GM12891 (cell line): ENCODE data around the gene RBM19. TPM values are rescaled to one million over a fixed set of nuclear protein-coding genes. Genes with fewer than 3 reads are reported as not detected.

Experiments used
- DNase-seq: peaks from one replicate; pipeline ENCODE4 v3.0.0; 2011; ENCODE audit warnings: low spot score; ENCODE audit not compliant: insufficient read length
- FAIRE-seq: peaks from 2 replicates; lab custom pipeline; 2011; peaks lifted over from hg19 to GRCh38; lab: Jason Lieb, UNC
- PAX5 ChIP-seq: IDR thresholded peaks from 2 replicates; pipeline ENCODE4 v1.6.1; 2011; ENCODE audit warnings: low read length, moderate library complexity, mild to moderate bottlenecking; ENCODE audit not compliant: insufficient read depth, severe bottlenecking
- POLR2A ChIP-seq: IDR thresholded peaks from 2 replicates; pipeline ENCODE4 v1.6.1; 2011; ENCODE audit warnings: low read depth, low read length, control low read depth
- POLR2AphosphoS5 ChIP-seq: IDR thresholded peaks from 2 replicates; pipeline ENCODE4 v1.6.1; 2011; ENCODE audit warnings: low read depth, low read length, control low read depth
- POU2F2 ChIP-seq: IDR thresholded peaks from 2 replicates; pipeline ENCODE4 v1.6.1; 2011; ENCODE audit warnings: low read depth, mild to moderate bottlenecking, control low read depth, low read length, moderate library complexity
- SPI1 ChIP-seq: IDR thresholded peaks from 2 replicates; pipeline ENCODE4 v1.6.1; 2011; ENCODE audit warnings: low read depth, low read length, control low read depth
- TAF1 ChIP-seq: IDR thresholded peaks from 2 replicates; pipeline ENCODE4 v1.6.1; 2011; ENCODE audit warnings: low read depth, low read length, control low read depth
- polyA plus RNA-seq: library from polyadenylated mRNA; unstranded; fragments of >200 nt; gene quantifications from one replicate; pipeline ENCODE4 v1.2.1, GENCODE V29; 2012; ENCODE audit warnings: low read depth, missing spikeins, inconsistent platforms; ENCODE audit not compliant: missing spikeins

Gene RBM19
- 21.3 TPM for polyA plus RNA-seq

DNA sequence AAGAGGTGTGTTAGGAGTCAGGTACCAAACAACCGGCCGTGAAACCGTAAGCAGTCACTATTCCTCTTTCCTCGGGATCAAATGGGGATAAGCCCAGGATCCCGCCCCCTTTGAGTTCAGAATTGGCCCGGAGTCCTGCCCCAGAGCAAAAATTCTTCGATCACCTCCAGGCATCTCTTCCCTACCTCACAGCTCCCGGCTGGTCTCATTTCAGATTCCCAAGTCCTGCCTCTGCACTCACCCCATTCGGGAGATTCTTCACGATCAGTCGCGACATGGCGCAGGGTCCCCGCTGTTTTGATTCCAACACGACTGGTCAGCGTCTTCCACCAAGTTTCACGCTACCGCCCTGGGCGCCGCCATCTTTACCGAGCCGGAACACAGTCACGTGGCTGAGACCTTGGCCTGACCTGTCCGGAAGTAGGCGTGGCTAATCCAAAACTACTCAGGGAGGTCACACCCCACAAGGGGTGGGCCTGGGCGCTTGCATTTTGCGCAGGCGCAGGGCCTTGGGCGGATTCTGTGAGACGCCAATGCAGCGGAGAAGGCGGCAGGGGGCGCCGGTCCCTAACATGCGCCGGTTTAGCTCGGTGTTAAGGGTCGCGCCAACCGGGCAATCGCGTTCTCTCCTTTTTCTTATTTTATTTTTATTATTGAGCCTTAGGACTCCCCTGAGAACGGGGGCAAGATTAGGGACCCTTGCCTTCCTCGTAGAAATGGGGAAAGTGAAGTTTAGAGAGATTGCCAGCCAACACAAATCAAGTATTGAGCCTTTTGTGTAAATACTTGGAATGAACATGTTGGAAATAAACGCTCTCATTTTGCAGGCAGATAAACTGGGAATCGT is at the start of gene RBM19:
TSS of gene RBM19 (minus strand) at position 375 of the 847 bp plus-strand sequence. CDS start at position 277, 98 bp downstream.
- FAIRE-seq (peak; percentile 97), DNase-seq (peak; percentile 90)
- no peak for TF ChIP-seq PAX5
- TF ChIP-seq POLR2AphosphoS5 = peak; percentile 79
- peak; percentile 64; the same call in 1 of the 2 replicates for TF ChIP-seq POU2F2
- TF ChIP-seq SPI1 = no peak
- peak; percentile 83 for TF ChIP-seq TAF1
- peak; percentile 68 for TF ChIP-seq POLR2A

DNA sequence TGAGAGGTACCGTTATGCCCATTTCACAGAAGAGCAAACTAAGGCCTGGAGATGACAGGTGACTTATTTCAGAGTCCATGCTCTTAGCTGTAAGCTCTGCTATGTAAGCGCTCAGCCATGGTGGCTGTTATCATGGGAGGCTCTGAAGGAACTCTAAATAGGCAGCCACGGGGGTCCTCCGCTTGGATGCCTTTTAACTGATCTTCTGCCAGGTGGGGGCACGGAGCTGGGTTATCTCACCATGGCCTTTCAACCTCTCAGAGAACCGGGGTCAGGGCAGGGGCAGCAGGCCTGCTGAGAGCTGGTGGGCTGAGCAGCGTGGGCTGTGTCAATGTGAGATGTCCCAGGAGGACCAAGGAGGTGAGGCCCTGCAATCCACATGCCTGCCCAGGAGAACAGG is 49.7 kb upstream of the RBM19 start:
- FAIRE-seq = no peak
- TF ChIP-seq PAX5 (no peak), POLR2AphosphoS5 (no peak), TAF1 (no peak), POLR2A (no peak), SPI1 (no peak), POU2F2 (no peak)

DNA sequence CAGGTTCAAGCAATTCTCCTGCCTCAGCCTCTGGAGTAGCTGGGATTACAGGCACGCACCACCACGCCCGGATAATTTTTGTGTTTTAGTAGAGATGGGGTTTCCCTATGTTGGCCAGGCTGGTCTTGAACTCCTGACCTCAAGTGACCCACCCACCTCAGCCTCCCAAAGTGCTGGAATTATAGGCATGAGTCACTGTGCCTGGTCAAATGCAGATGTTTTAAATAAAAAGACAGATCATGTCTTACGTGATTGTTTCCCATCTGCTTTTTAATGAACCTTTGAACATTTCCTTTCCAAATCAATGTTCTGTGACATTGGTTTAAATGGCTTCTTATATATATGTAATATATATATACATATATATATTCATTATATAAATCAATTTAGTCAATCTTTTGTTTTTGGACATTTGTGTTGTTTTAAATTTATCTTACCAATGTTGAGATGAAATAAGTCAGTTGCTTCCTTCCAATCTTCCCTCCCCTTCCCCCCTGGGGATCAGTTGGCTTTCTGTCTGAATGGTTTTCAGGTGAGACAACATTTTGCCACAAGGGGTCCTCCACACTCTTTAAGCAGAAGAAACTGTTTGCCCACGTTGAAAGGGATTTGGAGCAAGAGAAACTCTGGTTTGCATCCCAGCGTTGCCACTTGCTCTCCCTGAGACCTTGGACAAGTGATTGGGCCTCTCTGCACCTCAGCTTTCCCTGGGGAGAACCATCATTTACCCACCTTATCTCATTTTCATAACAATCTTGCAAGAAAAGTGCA is 47.6 kb upstream of the RBM19 start:
- TF ChIP-seq SPI1 (no peak), POLR2AphosphoS5 (no peak), TAF1 (no peak), POU2F2 (no peak), PAX5 (no peak), POLR2A (no peak)
- no peak for DNase-seq
- FAIRE-seq = no peak

More for the DNA sequence above, 49.7 kb upstream of the RBM19 start:
- DNase-seq = no peak

- DNase-seq = no peak
- no peak for FAIRE-seq
- TF ChIP-seq TAF1 (no peak), SPI1 (no peak), POLR2A (no peak), PAX5 (no peak), POLR2AphosphoS5 (no peak), POU2F2 (no peak)
These were observed 46.8 kb upstream of the RBM19 start for GRCh38 chr12:114012744-114013431.

- DNase-seq (no peak), FAIRE-seq (no peak)
- no peak for TF ChIP-seq TAF1
These were observed 45.6 kb upstream of the RBM19 start for GRCh38 chr12:114011711-114012110.

DNA sequence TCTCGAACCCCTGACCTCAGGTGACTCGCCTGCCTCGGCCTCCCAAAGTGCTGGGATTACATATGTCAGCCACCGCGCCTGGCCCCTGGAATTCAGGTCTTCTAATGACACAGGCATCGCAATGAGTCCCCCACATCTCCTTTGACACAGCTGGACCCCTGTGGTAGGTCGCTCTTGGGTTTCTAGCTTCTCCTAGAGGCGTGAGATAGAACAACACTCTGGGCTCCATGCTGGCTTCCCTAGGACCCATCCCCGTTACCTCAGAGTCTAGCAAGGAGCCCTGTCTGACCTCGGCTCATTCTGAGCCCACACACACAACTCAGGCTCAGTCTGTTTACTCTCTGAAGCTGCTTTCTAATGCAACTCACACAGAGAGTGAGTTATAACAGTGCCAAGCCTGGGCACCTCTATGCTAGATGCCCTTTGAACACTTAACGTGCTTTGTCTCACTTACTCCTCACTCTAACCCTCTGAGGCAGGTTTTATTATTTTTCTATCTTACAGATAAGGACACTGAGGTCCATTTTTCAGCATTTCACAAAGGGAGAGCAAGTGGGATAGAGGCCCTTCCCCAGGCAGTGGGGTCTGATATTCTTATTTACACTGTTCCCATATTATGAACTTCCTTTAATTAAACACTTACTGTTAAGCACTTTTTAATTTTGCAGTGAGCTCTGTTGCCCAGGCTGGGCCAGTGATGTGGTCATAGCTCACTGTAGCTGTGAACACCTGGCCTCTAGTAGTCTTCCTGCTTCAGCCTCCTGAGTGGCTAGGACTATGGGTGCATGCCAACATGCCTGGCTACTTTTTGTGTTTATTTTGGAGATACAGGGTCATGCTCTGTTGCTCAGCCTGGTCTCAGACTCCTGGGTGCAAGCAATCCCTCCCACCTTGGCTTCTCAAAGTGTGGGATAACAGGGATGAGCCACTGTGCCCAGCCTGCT is 40.6 kb upstream of the RBM19 start:
- TF ChIP-seq POLR2A = no peak
- TF ChIP-seq POU2F2 = no peak
- DNase-seq (no peak), FAIRE-seq (no peak)

DNA sequence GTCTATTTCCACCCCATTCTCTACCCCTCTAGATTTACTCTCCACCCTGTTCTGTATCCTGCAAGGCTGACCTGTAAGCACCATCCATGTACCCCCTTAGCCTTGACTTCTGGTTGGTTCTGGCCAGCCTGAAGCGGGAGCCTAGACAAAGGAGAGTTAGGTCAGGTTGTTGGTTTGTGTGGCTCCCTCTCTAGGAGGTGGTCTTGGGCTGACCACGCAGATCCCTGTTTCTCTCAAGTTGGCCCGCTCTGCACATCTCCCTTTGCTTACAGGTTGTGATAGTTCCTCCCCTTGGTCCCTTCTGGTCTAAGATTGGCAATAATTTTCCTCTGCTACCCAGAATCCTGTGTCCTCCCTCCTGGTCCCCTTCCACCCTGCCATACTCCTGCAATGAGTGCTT is 38.3 kb upstream of the RBM19 start:
- TF ChIP-seq TAF1 (no peak), POLR2AphosphoS5 (no peak), POU2F2 (no peak), SPI1 (no peak), PAX5 (no peak), POLR2A (no peak)
- no peak for FAIRE-seq
- DNase-seq = no peak

- TF ChIP-seq TAF1 = no peak
- no peak for TF ChIP-seq POLR2AphosphoS5
- TF ChIP-seq PAX5 = no peak
- FAIRE-seq = no peak
These were observed 37.2 kb upstream of the RBM19 start for GRCh38 chr12:114003286-114003685.

More at GRCh38 chr12:114003286-114003685, 37.2 kb upstream of the RBM19 start:
- DNase-seq = no peak
